Measurements from ENCODE around the gene PHF23.

PHF23 gene

DNA sequence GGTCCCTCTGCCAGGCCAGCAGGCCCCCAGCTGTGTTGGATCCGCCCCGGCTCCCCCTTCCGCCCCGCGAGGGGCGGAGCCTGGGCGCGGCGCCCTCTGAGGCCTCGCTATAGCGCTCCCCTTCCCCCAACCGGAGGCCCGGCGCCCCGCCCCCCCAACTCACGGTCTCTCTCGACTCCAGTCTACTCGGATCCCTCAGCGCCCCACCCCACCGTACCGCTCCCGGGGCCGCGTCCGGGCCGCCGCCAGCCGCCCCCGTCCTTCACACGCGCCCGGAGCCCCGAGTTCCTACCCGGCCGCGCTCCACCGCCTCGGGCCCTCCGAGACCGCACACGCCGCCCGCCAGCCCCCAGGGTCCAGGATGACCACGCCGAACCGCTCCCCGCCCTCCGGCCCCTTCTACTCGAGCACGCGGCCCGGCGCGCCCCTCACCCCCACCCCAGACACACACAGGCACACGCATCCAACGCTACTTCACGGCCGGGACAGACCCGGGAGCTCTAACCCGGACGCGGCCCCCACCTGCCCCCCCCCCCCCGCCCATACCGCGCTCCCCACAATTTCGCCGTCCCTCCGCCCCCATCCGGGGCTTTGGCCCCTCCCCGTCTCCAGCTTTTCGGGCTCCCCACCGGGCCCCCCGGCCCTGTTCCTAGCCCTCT lies 1.4 kb downstream of the PHF23 start:
- peak overlapping the region; percentile 94 for H4K8ac ChIP-seq (ENCODE audit: low read depth, low read length)

GRCh38 chr17:7237266-7237760 lies 1.9 kb downstream of the PHF23 start:
- Histone ChIP-seq H3K79me2 (ENCODE audit: control insufficient read depth, insufficient read depth, low read length, poor library complexity) (peaks cover 34% of the 10 kb centered on the region), H3K14ac (ENCODE audit: low read length) (peak overlapping the region; percentile 65), H3K27me3 (ENCODE audit: insufficient read depth, low read length) (no peaks in the 10 kb centered on the region), H3K79me1 (ENCODE audit: low read length) (peaks cover 30% of the 10 kb centered on the region), H3K18ac (ENCODE audit: low read length) (no peak overlapping the region), H3K36me3 (ENCODE audit: control insufficient read depth in 1 of 2, insufficient read depth in 2 of 2, low read length in 2 of 2) (peaks cover 25 to 38% of the 10 kb centered on the region in 2 experiments), H3K27ac (ENCODE audit: low read depth, low read length) (peak overlapping the region; percentile 89), H4K8ac (ENCODE audit: low read depth, low read length) (no peak overlapping the region), H4K91ac (ENCODE audit: low read depth, low read length) (no peak overlapping the region), H2AK5ac (ENCODE audit: low read length) (peak overlapping the region; percentile 55), H2BK12ac (ENCODE audit: low read length) (no peak overlapping the region), H3K9ac (ENCODE audit: low read length) (peak overlapping the region; percentile 17), H2BK5ac (ENCODE audit: low read depth, low read length, poor library complexity) (peak overlapping the region; percentile 32), H2BK120ac (ENCODE audit: insufficient read depth, low read length, poor library complexity) (no peak overlapping the region), H3K4ac (ENCODE audit: low read depth, low read length) (peak overlapping the region; percentile 89), H3K23ac (ENCODE audit: low read length) (no peak overlapping the region), H4K12ac (ENCODE audit: low read depth, low read length) (peak overlapping the region; percentile 50), H3K9me3 (ENCODE audit: insufficient read depth, low read depth, low read length) (peaks cover 4% of the 10 kb centered on the region), H3K4me3 (ENCODE audit: low read depth, low read length) (peak overlapping the region; percentile 59), H3K4me1 (ENCODE audit: control insufficient read depth in 1 of 2, insufficient read depth in 2 of 2, low read length in 2 of 2) (peaks cover 18 to 32% of the 10 kb centered on the region in 2 experiments), H3K4me2 (ENCODE audit: low read length) (peak overlapping the region; percentile 71), H2AFZ (ENCODE audit: insufficient read depth, low read length, poor library complexity) (no peak overlapping the region)
- DNase-seq: no peak
- WGBS (ENCODE audit: extremely low coverage, insufficient coverage, insufficient read length): no CpG with 5 or more reads among the region's 6 CpGs

More for the DNA sequence above, 1.4 kb downstream of the PHF23 start:
- H3K4me1 ChIP-seq (ENCODE audit: control insufficient read depth in 1 of 2, insufficient read depth in 2 of 2, low read length in 2 of 2): peaks cover 18 to 31% of the 10 kb centered on the region in 2 experiments
- H4K91ac ChIP-seq (ENCODE audit: low read depth, low read length): peak overlapping the region; percentile 95
- peak overlapping the region; percentile 95 for H3K14ac ChIP-seq (ENCODE audit: low read length)
- peak overlapping the region; percentile 36 for H3K9ac ChIP-seq (ENCODE audit: low read length)
- H3K9me3 ChIP-seq (ENCODE audit: insufficient read depth, low read depth, low read length): peaks cover 4% of the 10 kb centered on the region
- H3K4me3 ChIP-seq (ENCODE audit: low read depth, low read length): peak overlapping the region; percentile 94
- H2AFZ ChIP-seq (ENCODE audit: insufficient read depth, low read length, poor library complexity): peak overlapping the region; percentile 68
- peak overlapping the region; percentile 71 for H3K4me2 ChIP-seq (ENCODE audit: low read length)
- WGBS (ENCODE audit: extremely low coverage, insufficient coverage, insufficient read length): no CpG with 5 or more reads among the region's 73 CpGs
- H2BK12ac ChIP-seq (ENCODE audit: low read length): no peak overlapping the region
- H3K27ac ChIP-seq (ENCODE audit: low read depth, low read length): peak overlapping the region; percentile 89
- peak in 1 of 2 donors; percentile 54 for DNase-seq
- peak overlapping the region; percentile 86 for H3K4ac ChIP-seq (ENCODE audit: low read depth, low read length)
- peak overlapping the region; percentile 93 for H2BK5ac ChIP-seq (ENCODE audit: low read depth, low read length, poor library complexity)
- peaks cover 36% of the 10 kb centered on the region for H3K79me2 ChIP-seq (ENCODE audit: control insufficient read depth, insufficient read depth, low read length, poor library complexity)
- H4K12ac ChIP-seq (ENCODE audit: low read depth, low read length): peak overlapping the region; percentile 89
- H3K18ac ChIP-seq (ENCODE audit: low read length): peak overlapping the region; percentile 94
- peaks cover 34% of the 10 kb centered on the region for H3K79me1 ChIP-seq (ENCODE audit: low read length)
- no peaks in the 10 kb centered on the region for H3K27me3 ChIP-seq (ENCODE audit: insufficient read depth, low read length)
- H2BK120ac ChIP-seq (ENCODE audit: insufficient read depth, low read length, poor library complexity): peak overlapping the region; percentile 93
- peaks cover 25 to 38% of the 10 kb centered on the region in 2 experiments for H3K36me3 ChIP-seq (ENCODE audit: control insufficient read depth in 1 of 2, insufficient read depth in 2 of 2, low read length in 2 of 2)
- peak overlapping the region; percentile 94 for H2AK5ac ChIP-seq (ENCODE audit: low read length)
- no peak overlapping the region for H3K23ac ChIP-seq (ENCODE audit: low read length)

- DNase-seq: no peak
- no peak overlapping the region for H2BK120ac ChIP-seq (ENCODE audit: insufficient read depth, low read length, poor library complexity)
- H3K36me3 ChIP-seq (ENCODE audit: control insufficient read depth in 1 of 2, insufficient read depth in 2 of 2, low read length in 2 of 2): peaks cover 25 to 38% of the 10 kb centered on the region in 2 experiments
- 100% methylated on average over 1 of the region's 6 CpGs for WGBS (ENCODE audit: extremely low coverage, insufficient coverage, insufficient read length)
- no peak overlapping the region for H3K14ac ChIP-seq (ENCODE audit: low read length)
- peak overlapping the region; percentile 71 for H3K4me2 ChIP-seq (ENCODE audit: low read length)
- peaks cover 18 to 34% of the 10 kb centered on the region in 2 experiments for H3K4me1 ChIP-seq (ENCODE audit: control insufficient read depth in 1 of 2, insufficient read depth in 2 of 2, low read length in 2 of 2)
- peaks cover 4% of the 10 kb centered on the region for H3K9me3 ChIP-seq (ENCODE audit: insufficient read depth, low read depth, low read length)
- H2BK12ac ChIP-seq (ENCODE audit: low read length): no peak overlapping the region
- peak overlapping the region; percentile 13 for H4K8ac ChIP-seq (ENCODE audit: low read depth, low read length)
- no peak overlapping the region for H3K4me3 ChIP-seq (ENCODE audit: low read depth, low read length)
- no peaks in the 10 kb centered on the region for H3K27me3 ChIP-seq (ENCODE audit: insufficient read depth, low read length)
- H3K23ac ChIP-seq (ENCODE audit: low read length): no peak overlapping the region
- H4K91ac ChIP-seq (ENCODE audit: low read depth, low read length): no peak overlapping the region
- H3K27ac ChIP-seq (ENCODE audit: low read depth, low read length): peak overlapping the region; percentile 89
- peak overlapping the region; percentile 61 for H3K4ac ChIP-seq (ENCODE audit: low read depth, low read length)
- no peak overlapping the region for H3K9ac ChIP-seq (ENCODE audit: low read length)
- H2AK5ac ChIP-seq (ENCODE audit: low read length): no peak overlapping the region
- peaks cover 32% of the 10 kb centered on the region for H3K79me2 ChIP-seq (ENCODE audit: control insufficient read depth, insufficient read depth, low read length, poor library complexity)
- H3K18ac ChIP-seq (ENCODE audit: low read length): no peak overlapping the region
- no peak overlapping the region for H4K12ac ChIP-seq (ENCODE audit: low read depth, low read length)
- H2BK5ac ChIP-seq (ENCODE audit: low read depth, low read length, poor library complexity): no peak overlapping the region
- H3K79me1 ChIP-seq (ENCODE audit: low read length): peaks cover 25% of the 10 kb centered on the region
- H2AFZ ChIP-seq (ENCODE audit: insufficient read depth, low read length, poor library complexity): no peak overlapping the region
These were observed 2.4 kb downstream of the PHF23 start for GRCh38 chr17:7236808-7237207.

DNA sequence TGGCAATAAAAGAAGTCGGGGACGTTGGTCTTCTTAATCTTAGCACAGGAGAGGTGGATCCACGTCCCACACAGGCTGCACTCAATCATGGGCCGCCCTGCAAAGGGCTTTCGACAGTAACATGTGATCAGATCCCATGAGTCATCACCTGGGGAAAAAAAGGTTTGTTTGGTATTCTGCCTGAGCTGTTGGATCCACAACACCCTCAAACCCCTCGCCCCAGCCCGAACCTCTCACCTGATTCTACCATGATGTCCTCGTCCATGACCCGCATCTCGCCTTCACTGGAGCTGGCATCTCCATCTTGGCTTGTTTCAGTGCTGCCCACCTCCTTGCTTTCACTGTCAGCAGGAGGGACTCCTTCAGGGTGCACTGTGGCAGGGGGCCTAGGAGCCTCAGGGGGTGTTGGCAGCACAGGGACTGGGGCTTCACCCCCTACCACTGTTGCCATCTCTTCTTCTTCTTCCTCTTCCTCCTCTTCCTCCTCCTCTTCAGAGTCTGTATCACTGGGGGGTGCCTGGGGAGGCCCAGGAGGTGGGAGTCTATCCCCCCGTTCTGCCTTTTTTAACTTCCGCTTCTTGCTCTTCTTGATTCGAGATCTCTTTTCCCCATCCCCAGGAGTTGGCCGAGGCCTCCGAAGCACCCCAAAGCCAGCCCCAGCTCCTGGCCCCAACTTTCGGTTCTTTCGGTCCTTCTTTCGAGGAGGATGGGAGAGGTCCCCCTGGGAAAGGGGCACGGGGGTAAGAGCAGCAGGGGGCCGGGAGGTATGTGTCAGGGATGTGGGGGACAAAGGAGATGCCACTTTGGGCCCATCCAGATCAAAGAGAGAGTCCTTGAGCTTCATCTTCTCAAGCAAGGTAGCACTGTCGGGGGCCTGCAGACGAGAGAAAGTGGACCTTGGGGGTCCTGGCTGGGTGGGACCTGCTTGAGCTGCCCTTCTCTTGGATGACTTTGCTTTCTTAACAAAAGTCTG lies 3.3 kb downstream of the PHF23 start:
- peaks cover 25 to 37% of the 10 kb centered on the region in 2 experiments for H3K36me3 ChIP-seq (ENCODE audit: control insufficient read depth in 1 of 2, insufficient read depth in 2 of 2, low read length in 2 of 2)
- H4K12ac ChIP-seq (ENCODE audit: low read depth, low read length): no peak overlapping the region
- H2AFZ ChIP-seq (ENCODE audit: insufficient read depth, low read length, poor library complexity): no peak overlapping the region
- peak overlapping the region; percentile 38 for H3K27ac ChIP-seq (ENCODE audit: low read depth, low read length)
- no peak overlapping the region for H3K9ac ChIP-seq (ENCODE audit: low read length)
- H2BK120ac ChIP-seq (ENCODE audit: insufficient read depth, low read length, poor library complexity): no peak overlapping the region
- no peaks in the 10 kb centered on the region for H3K27me3 ChIP-seq (ENCODE audit: insufficient read depth, low read length)
- H4K8ac ChIP-seq (ENCODE audit: low read depth, low read length): peak overlapping the region; percentile 13
- no peak overlapping the region for H3K4me2 ChIP-seq (ENCODE audit: low read length)
- no peak for DNase-seq
- H3K79me1 ChIP-seq (ENCODE audit: low read length): peaks cover 24% of the 10 kb centered on the region
- peaks cover 4% of the 10 kb centered on the region for H3K9me3 ChIP-seq (ENCODE audit: insufficient read depth, low read depth, low read length)
- WGBS (ENCODE audit: extremely low coverage, insufficient coverage, insufficient read length): no CpG with 5 or more reads among the region's 22 CpGs
- H2AK5ac ChIP-seq (ENCODE audit: low read length): no peak overlapping the region
- no peak overlapping the region for H3K4me3 ChIP-seq (ENCODE audit: low read depth, low read length)
- H3K23ac ChIP-seq (ENCODE audit: low read length): no peak overlapping the region
- H4K91ac ChIP-seq (ENCODE audit: low read depth, low read length): no peak overlapping the region
- peaks cover 32% of the 10 kb centered on the region for H3K79me2 ChIP-seq (ENCODE audit: control insufficient read depth, insufficient read depth, low read length, poor library complexity)
- no peak overlapping the region for H2BK5ac ChIP-seq (ENCODE audit: low read depth, low read length, poor library complexity)
- no peak overlapping the region for H3K14ac ChIP-seq (ENCODE audit: low read length)
- peaks cover 16 to 31% of the 10 kb centered on the region in 2 experiments for H3K4me1 ChIP-seq (ENCODE audit: control insufficient read depth in 1 of 2, insufficient read depth in 2 of 2, low read length in 2 of 2)
- H2BK12ac ChIP-seq (ENCODE audit: low read length): no peak overlapping the region
- H3K4ac ChIP-seq (ENCODE audit: low read depth, low read length): peak overlapping the region; percentile 61
- H3K18ac ChIP-seq (ENCODE audit: low read length): no peak overlapping the region

All from trophoblast cell (in vitro differentiated cells and primary cell).